Nephron progenitor cell (in vitro differentiated cells): ENCODE measurements around the gene CASQ2.

Experiments used
- DNase-seq: peaks from one replicate; pipeline ENCODE4 v3.0.0; 2021
- H3K27ac Mint-ChIP-seq: 2 replicates; pipeline ENCODE4 v1.8.0; 2021; ENCODE audit warnings: mild to moderate bottlenecking, moderate library complexity, mixed read lengths
- H3K27me3 Mint-ChIP-seq: 2 replicates; pipeline ENCODE4 v1.8.0; 2021; ENCODE audit warnings: mild to moderate bottlenecking, low read depth, mixed read lengths; ENCODE audit not compliant: poor library complexity
- H3K36me3 Mint-ChIP-seq: 2 replicates; pipeline ENCODE4 v1.8.0; 2021; ENCODE audit warnings: low read depth, mixed read lengths
- H3K4me1 Mint-ChIP-seq: 2 replicates; pipeline ENCODE4 v1.8.0; 2021; ENCODE audit warnings: mixed read lengths
- H3K4me3 Mint-ChIP-seq: 2 replicates; pipeline ENCODE4 v1.8.0; 2021; ENCODE audit warnings: mild to moderate bottlenecking, moderate library complexity, mixed read lengths
- H3K9me3 Mint-ChIP-seq: 2 replicates; pipeline ENCODE4 v1.8.0; 2021; ENCODE audit warnings: mild to moderate bottlenecking, moderate library complexity, mixed read lengths
- CTCF ChIP-seq: fragments of 200-600 bp; sonication (generic); IDR thresholded peaks from 2 replicates; pipeline ENCODE4 v1.5.0; 2021; ENCODE audit warnings: antibody characterized with exemption

The CASQ2 gene

GRCh38 chr1:115810609-115811008 is 42.1 kb upstream of the CASQ2 start:
- H3K4me1 Mint-ChIP-seq: no peaks in the 10 kb centered on the region
- no peak for DNase-seq
- no peak overlapping the region for H3K27ac Mint-ChIP-seq
- no peak overlapping the region for H3K4me3 Mint-ChIP-seq
- peaks cover 4% of the 10 kb centered on the region for H3K9me3 Mint-ChIP-seq
- H3K27me3 Mint-ChIP-seq: no peaks in the 10 kb centered on the region
- no peak for TF ChIP-seq CTCF
- no peaks in the 10 kb centered on the region for H3K36me3 Mint-ChIP-seq

GRCh38 chr1:115809847-115810246 is 41.3 kb upstream of the CASQ2 start:
- DNase-seq: no peak
- no peak overlapping the region for H3K27ac Mint-ChIP-seq

GRCh38 chr1:115809076-115809475 is 40.6 kb upstream of the CASQ2 start:
- no peak for TF ChIP-seq CTCF
- H3K27me3 Mint-ChIP-seq: no peaks in the 10 kb centered on the region
- no peak for DNase-seq
- no peak overlapping the region for H3K27ac Mint-ChIP-seq
- no peaks in the 10 kb centered on the region for H3K36me3 Mint-ChIP-seq
- H3K4me1 Mint-ChIP-seq: no peaks in the 10 kb centered on the region
- no peak overlapping the region for H3K4me3 Mint-ChIP-seq
- peaks cover 4% of the 10 kb centered on the region for H3K9me3 Mint-ChIP-seq

More at GRCh38 chr1:115809847-115810246, 41.3 kb upstream of the CASQ2 start:
- Mint-ChIP-seq H3K4me3 (no peak overlapping the region), H3K9me3 (peaks cover 4% of the 10 kb centered on the region), H3K36me3 (no peaks in the 10 kb centered on the region), H3K4me1 (no peaks in the 10 kb centered on the region), H3K27me3 (no peaks in the 10 kb centered on the region)
- no peak for TF ChIP-seq CTCF

GRCh38 chr1:115807723-115808122 is 39.2 kb upstream of the CASQ2 start:
- Mint-ChIP-seq H3K27me3 (no peaks in the 10 kb centered on the region), H3K9me3 (no peaks in the 10 kb centered on the region), H3K4me3 (no peak overlapping the region), H3K27ac (no peak overlapping the region), H3K36me3 (no peaks in the 10 kb centered on the region), H3K4me1 (no peaks in the 10 kb centered on the region)
- DNase-seq: peak; percentile 58
- peak; percentile 78 for TF ChIP-seq CTCF

- no peak for TF ChIP-seq CTCF
- Mint-ChIP-seq H3K27ac (no peak overlapping the region), H3K4me1 (no peaks in the 10 kb centered on the region), H3K9me3 (no peaks in the 10 kb centered on the region), H3K36me3 (no peaks in the 10 kb centered on the region), H3K4me3 (no peak overlapping the region), H3K27me3 (no peaks in the 10 kb centered on the region)
- no peak for DNase-seq
Measured at GRCh38 chr1:115805597-115805996, 37.1 kb upstream of the CASQ2 start.

GRCh38 chr1:115802416-115802815 is 33.9 kb upstream of the CASQ2 start:
- Mint-ChIP-seq H3K36me3 (no peaks in the 10 kb centered on the region), H3K9me3 (no peaks in the 10 kb centered on the region), H3K4me1 (peaks cover 1% of the 10 kb centered on the region), H3K27ac (no peak overlapping the region), H3K4me3 (no peak overlapping the region), H3K27me3 (no peaks in the 10 kb centered on the region)
- TF ChIP-seq CTCF: no peak
- no peak for DNase-seq
